MCF 10A (cell line): Measurements from ENCODE around the gene PNPLA3. TPM values are rescaled to one million over a fixed set of nuclear protein-coding genes. Genes with fewer than 3 reads are reported as not detected.

Experiments
- BruUV-seq: library from RNA; stranded (reverse); fragments of 400-500 nt; replicated peaks from 2 replicates; lab custom pipeline; 2021; lab: Mats Ljungman, UMichigan
- CTCF ChIA-PET: fragments of 300-600 bp; sonication (Branson Sonifier 250); formaldehyde crosslinking; extraction: SDS; loops from one replicate; lab custom pipeline; 2021; ENCODE audit warnings: antibody characterized with exemption, inconsistent platforms; lab: Yijun Ruan, JAX
- POLR2A ChIA-PET: fragments of 300-600, 350-650 bp; sonication (Branson Sonifier 250); formaldehyde crosslinking; extraction: SDS; loops from one replicate; lab custom pipeline; 2020; ENCODE audit warnings: antibody characterized with exemption, inconsistent platforms; lab: Yijun Ruan, JAX
- DNase-seq: peaks from one replicate; pipeline ENCODE4 v3.0.0-alpha.2; 2018; ENCODE audit not compliant: unreplicated experiment
- H3K27ac Mint-ChIP-seq: one replicate; pipeline ENCODE4 v1.8.0; 2022; ENCODE audit warnings: mild to moderate bottlenecking, low read depth, mixed read lengths; ENCODE audit not compliant: unreplicated experiment
- H3K27me3 Mint-ChIP-seq: one replicate; pipeline ENCODE4 v1.8.0; 2022; ENCODE audit warnings: mixed read lengths; ENCODE audit not compliant: insufficient read depth, unreplicated experiment
- H3K36me3 Mint-ChIP-seq: one replicate; pipeline ENCODE4 v1.8.0; 2022; ENCODE audit warnings: mild to moderate bottlenecking, moderate library complexity, mixed read lengths; ENCODE audit not compliant: insufficient read depth, unreplicated experiment
- H3K4me1 Mint-ChIP-seq: one replicate; pipeline ENCODE4 v1.8.0; 2022; ENCODE audit warnings: mixed read lengths; ENCODE audit not compliant: insufficient read depth, unreplicated experiment
- H3K4me3 Mint-ChIP-seq: one replicate; pipeline ENCODE4 v1.8.0; 2022; ENCODE audit warnings: mild to moderate bottlenecking, moderate library complexity, mixed read lengths; ENCODE audit not compliant: unreplicated experiment
- H3K9me3 Mint-ChIP-seq: one replicate; pipeline ENCODE4 v1.8.0; 2022; ENCODE audit warnings: mixed read lengths; ENCODE audit not compliant: unreplicated experiment
- CTCF ChIP-seq: fragments of 200-600 bp; IDR thresholded peaks from one replicate; pipeline ENCODE4 v1.8.0; 2022; ENCODE audit warnings: antibody characterized with exemption, mild to moderate bottlenecking; ENCODE audit not compliant: unreplicated experiment
- intact Hi-C: fragments of 100-400 bp; cut with micrococcal nuclease; formaldehyde crosslinking; loops from 2 replicates; pipeline ENCODE4 v1.14.1; 2022
- total RNA-seq: library from RNA; stranded (reverse); gene quantifications from 2 replicates; pipeline ENCODE4 v1.2.3, GENCODE V29; 2022

Gene PNPLA3
- total RNA-seq, 1 experiment from 2014 or later, result 4.2 TPM

- no peak for TF ChIP-seq CTCF
- H3K27me3 Mint-ChIP-seq, result no peaks in the 10 kb centered on the region
- no peaks in the 10 kb centered on the region for H3K9me3 Mint-ChIP-seq
- intact Hi-C loops, result no loop called here
- DNase-seq, result no peak
- no TSS peak for BruUV-seq
- ChIA-PET CTCF (interaction anchor here (0.6 to 0.7 kb wide), 2 partner anchors 575 to 669 kb away, joined by 3 to 5 read pairs; no protein-coding TSS in a partner anchor), POLR2A (no interaction called here)
- no peaks in the 10 kb centered on the region for H3K4me1 Mint-ChIP-seq
- H3K36me3 Mint-ChIP-seq, result peaks cover 71% of the 10 kb centered on the region
- peak overlapping the region; percentile 79 for H3K27ac Mint-ChIP-seq
- H3K4me3 Mint-ChIP-seq, result no peak overlapping the region
Measured at GRCh38 chr22:43969989-43970755, 46.6 kb downstream of the PNPLA3 start.

GRCh38 chr22:43971112-43971511, 47.5 kb downstream of the PNPLA3 start:
- DNase-seq, result no peak
- no peak for TF ChIP-seq CTCF
- Mint-ChIP-seq H3K36me3 (peaks cover 68% of the 10 kb centered on the region), H3K4me3 (no peak overlapping the region), H3K9me3 (no peaks in the 10 kb centered on the region), H3K4me1 (no peaks in the 10 kb centered on the region), H3K27me3 (no peaks in the 10 kb centered on the region), H3K27ac (no peak overlapping the region)
- POLR2A ChIA-PET, result interaction anchor here (0.7 kb wide), 1 partner anchor 16 kb away, joined by 4 read pairs; the partner anchor contains the start of gene SAMM50
- CTCF ChIA-PET, result interaction anchor here (0.6 to 0.7 kb wide), 2 partner anchors 576 to 670 kb away, joined by 3 to 5 read pairs; no protein-coding TSS in a partner anchor
- intact Hi-C loops, result no loop called here
- BruUV-seq, result no TSS peak

- ChIA-PET CTCF (interaction anchor here (0.5 to 2.0 kb wide), 3 partner anchors 20 to 654 kb away, joined by 3 to 5 read pairs (median 3); no protein-coding TSS in a partner anchor), POLR2A (interaction anchor here (1.0 kb wide), 1 partner anchor 10 kb away, joined by 4 read pairs; no protein-coding TSS in a partner anchor)
- no peak overlapping the region for H3K27ac Mint-ChIP-seq
- H3K4me1 Mint-ChIP-seq, result no peaks in the 10 kb centered on the region
- BruUV-seq, result no TSS peak
- H3K27me3 Mint-ChIP-seq, result no peaks in the 10 kb centered on the region
- no peak overlapping the region for H3K4me3 Mint-ChIP-seq
- TF ChIP-seq CTCF, result no peak
- intact Hi-C loops, result no loop called here
- peaks cover 66% of the 10 kb centered on the region for H3K36me3 Mint-ChIP-seq
- no peak for DNase-seq
- H3K9me3 Mint-ChIP-seq, result no peaks in the 10 kb centered on the region
Measured at GRCh38 chr22:43972931-43973462, 49.4 kb downstream of the PNPLA3 start.

- Mint-ChIP-seq H3K9me3 (no peaks in the 10 kb centered on the region), H3K27me3 (no peaks in the 10 kb centered on the region), H3K27ac (no peak overlapping the region), H3K36me3 (peaks cover 71% of the 10 kb centered on the region), H3K4me1 (no peaks in the 10 kb centered on the region), H3K4me3 (no peak overlapping the region)
- POLR2A ChIA-PET, result no interaction called here
- no peak for TF ChIP-seq CTCF
- CTCF ChIA-PET, result interaction anchor here (1.0 to 2.0 kb wide), 2 partner anchors 16 to 19 kb away, joined by 3 to 5 read pairs; no protein-coding TSS in a partner anchor
- intact Hi-C loops, result no loop called here
- no peak for DNase-seq
- BruUV-seq, result no TSS peak
Measured at GRCh38 chr22:43974028-43974545, 50.5 kb downstream of the PNPLA3 start.
